Kidney (tissue), 14 donors: ENCODE data around the gene C2orf49. TPM values are rescaled to one million over a fixed set of nuclear protein-coding genes. Genes with fewer than 3 reads are reported as not detected.
A peak's percentile ranks its signal among the peaks of the same experiment; 100 is the strongest.

Experiments
- DNase-seq, 5 donors: peaks; one replicate each; pipeline ENCODE4 v3.0.0-alpha.2; 2013 to 2020
- FAIRE-seq: peaks from 2 replicates; lab custom pipeline; 2012; peaks lifted over from hg19 to GRCh38; lab: Jason Lieb, UNC
- H3K27ac ChIP-seq, 2 donors: one replicate each; pipeline ENCODE4 v1.7.0; 2013; ENCODE audit warnings: low read depth in 2 of 2, low read length in 2 of 2, inconsistent platforms in 1 of 2
- H3K27me3 ChIP-seq: one replicate; pipeline ENCODE4 v1.7.1; 2013; ENCODE audit warnings: low read length, inconsistent platforms; ENCODE audit not compliant: control insufficient read depth, insufficient read depth
- H3K36me3 ChIP-seq, 3 donors: one replicate each; pipeline versions ENCODE4 v1.7.0 to v1.7.1; 2013; ENCODE audit warnings: low read length in 3 of 3, control low read depth in 1 of 3, inconsistent platforms in 1 of 3; ENCODE audit not compliant: insufficient read depth in 3 of 3, control insufficient read depth in 2 of 3
- H3K4me1 ChIP-seq, 3 donors: one replicate each; pipeline versions ENCODE4 v1.7.0 to v1.7.1; 2013; ENCODE audit warnings: low read length in 3 of 3, inconsistent platforms in 1 of 3, low read depth in 1 of 3; ENCODE audit not compliant: control insufficient read depth in 2 of 3, insufficient read depth in 2 of 3
- H3K4me3 ChIP-seq, 3 donors: one replicate each; pipeline versions ENCODE4 v1.7.0 to v1.8.1; 2013; ENCODE audit warnings: low read length in 3 of 3, control low read depth in 1 of 3, inconsistent platforms in 1 of 3
- H3K9ac ChIP-seq, 3 donors: one replicate each; pipeline versions ENCODE4 v1.7.0 to v1.7.1; 2013; ENCODE audit warnings: low read length in 3 of 3, control low read depth in 1 of 3, inconsistent platforms in 1 of 3
- H3K9me3 ChIP-seq, 3 donors: one replicate each; pipeline versions ENCODE4 v1.7.0 to v1.7.1; 2013; ENCODE audit warnings: low read length in 3 of 3, control low read depth in 1 of 3, inconsistent platforms in 1 of 3; ENCODE audit not compliant: control insufficient read depth in 2 of 3, insufficient read depth in 1 of 3
- CTCF ChIP-seq: IDR thresholded peaks from 3 replicates; pipeline ENCODE4 v1.5.1; 2012; ENCODE audit warnings: mild to moderate bottlenecking, moderate library complexity, borderline replicate concordance; ENCODE audit not compliant: insufficient read depth; ENCODE audit errors: extremely low read depth
- intact Hi-C: fragments of 100-400 bp; cut with DNase I; formaldehyde crosslinking; loops from one replicate; pipeline ENCODE4 v1.11.1; 2022
- polyA plus RNA-seq: library from polyadenylated mRNA; stranded (reverse); fragments of 350-450 nt; fragmentation: Illumina TruSeq; extraction: RNeasy Lipid Tissue Mini Kit (QIAGEN cat#74804); gene quantifications from one replicate; pipeline ENCODE4 v1.2.3, GENCODE V29; 2014; ENCODE audit warnings: low read depth, low replicate concordance; ENCODE audit not compliant: insufficient read depth
- total RNA-seq: library from RNA; stranded (reverse); fragmentation: NEBNext Ultra II Directional; extraction: Animal tissue kit (Norgen Biotek cat#: 25700); gene quantifications from one replicate; pipeline ENCODE4 v1.2.1, GENCODE V29; 2021
- donor health status: control.
- donor health status: control.
- donor health status: control.
- donor health status: control.
- donor health status: control.
- donor health status: DM: yes; HTN: yes; CAD: no.
- donor health status: Normal renal cell carcinoma (clear cell type).

The C2orf49 gene
- total and polyA plus RNA-seq, 2 donors from 2014 or later: 6.8 to 15.0 TPM

- H3K36me3 ChIP-seq: peaks cover 5 to 14% (median 14%) of the 10 kb centered on the region in 3 donors
These were observed 39.3 kb upstream of the C2orf49 start for GRCh38 chr2:105298017-105298416.

GRCh38 chr2:105299290-105299689 lies 38.0 kb upstream of the C2orf49 start:
- TF ChIP-seq CTCF: no peak
- Histone ChIP-seq H3K27ac (no peak overlapping the region), H3K27me3 (no peaks in the 10 kb centered on the region), H3K36me3 (peaks cover 5 to 14% (median 9%) of the 10 kb centered on the region in 3 donors), H3K4me3 (no peak overlapping the region), H3K4me1 (peaks cover 0 to 4% (median 0%) of the 10 kb centered on the region in 3 donors), H3K9me3 (no peaks in the 10 kb centered on the region), H3K9ac (no peak overlapping the region)
- peak in 1 of 5 donors; percentile 14 for DNase-seq
- FAIRE-seq: no peak
- intact Hi-C loops: no loop called here

More at GRCh38 chr2:105298017-105298416, 39.3 kb upstream of the C2orf49 start:
- TF ChIP-seq CTCF: no peak
- Histone ChIP-seq H3K9me3 (no peaks in the 10 kb centered on the region), H3K27ac (no peak overlapping the region), H3K4me1 (peaks cover 0 to 4% (median 0%) of the 10 kb centered on the region in 3 donors), H3K27me3 (no peaks in the 10 kb centered on the region), H3K4me3 (no peak overlapping the region), H3K9ac (no peak overlapping the region)
- no peak for FAIRE-seq
- DNase-seq: no peak
- intact Hi-C loops: no loop called here

- H3K4me1 ChIP-seq: peaks cover 0 to 4% (median 0%) of the 10 kb centered on the region in 3 donors
- intact Hi-C loops: no loop called here
- no peak for FAIRE-seq
These were observed 35.7 kb upstream of the C2orf49 start for GRCh38 chr2:105301646-105302045.

More at GRCh38 chr2:105301646-105302045, 35.7 kb upstream of the C2orf49 start:
- H3K27ac ChIP-seq: no peak overlapping the region
- no peak overlapping the region for H3K9ac ChIP-seq
- TF ChIP-seq CTCF: no peak
- no peaks in the 10 kb centered on the region for H3K27me3 ChIP-seq
- peaks cover 5 to 14% (median 5%) of the 10 kb centered on the region in 3 donors for H3K36me3 ChIP-seq
- no peaks in the 10 kb centered on the region for H3K9me3 ChIP-seq
- no peak for DNase-seq
- no peak overlapping the region for H3K4me3 ChIP-seq
